Measurements from ENCODE around the gene METTL8.
"Not testable (repeated sequence)": the region's sequence is repeated elsewhere in the genome, so short reads cannot be mapped to it uniquely, and the experiment has no call there.

METTL8 gene

DNA sequence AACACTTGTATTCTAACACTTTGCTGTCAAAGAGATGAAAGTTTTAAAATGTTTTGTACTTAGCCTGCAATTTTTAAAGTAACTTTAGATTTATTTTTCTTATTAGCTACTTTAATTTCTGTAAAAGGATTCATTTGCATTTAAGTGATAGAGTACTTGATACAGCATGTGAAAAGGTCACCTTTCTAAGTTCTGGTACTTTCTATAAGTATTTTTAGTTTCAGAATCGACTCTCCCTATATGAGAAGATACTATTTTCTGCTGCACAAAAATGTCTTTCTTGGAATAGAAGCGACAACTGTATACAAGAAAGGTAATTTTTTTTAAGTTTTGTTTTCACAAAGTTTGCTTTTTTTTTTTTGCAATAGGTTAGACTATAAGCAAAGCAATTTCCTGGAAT, 72.9 kb downstream of the METTL8 start:
- H3K27me3 ChIP-seq (ENCODE audit: control insufficient read depth, insufficient read depth, low read length): no peaks in the 10 kb centered on the region
- no peaks in the 10 kb centered on the region for H3K4me1 ChIP-seq (ENCODE audit: control insufficient read depth, low read depth, low read length)
- no peaks in the 10 kb centered on the region for H3K36me3 ChIP-seq (ENCODE audit: control insufficient read depth, low read depth, low read length)
- H3K27ac ChIP-seq (ENCODE audit: low read length): no peak overlapping the region
- H3K4me3 ChIP-seq (ENCODE audit: low read length): no peak overlapping the region
- peaks cover 9% of the 10 kb centered on the region for H3K9me3 ChIP-seq (ENCODE audit: control insufficient read depth, low read depth, low read length)
- H3K9ac ChIP-seq (ENCODE audit: low read length): no peak overlapping the region

- not testable (repeated sequence) for H3K9ac ChIP-seq (ENCODE audit: low read length); H3K4me3 ChIP-seq (ENCODE audit: low read length); H3K36me3 ChIP-seq (ENCODE audit: control insufficient read depth, low read depth, low read length); H3K9me3 ChIP-seq (ENCODE audit: control insufficient read depth, low read depth, low read length); H3K27me3 ChIP-seq (ENCODE audit: control insufficient read depth, insufficient read depth, low read length); H3K4me1 ChIP-seq (ENCODE audit: control insufficient read depth, low read depth, low read length); H3K27ac ChIP-seq (ENCODE audit: low read length)
Observed at GRCh38 chr2:171353746-171354145, 80.0 kb downstream of the METTL8 start.

DNA sequence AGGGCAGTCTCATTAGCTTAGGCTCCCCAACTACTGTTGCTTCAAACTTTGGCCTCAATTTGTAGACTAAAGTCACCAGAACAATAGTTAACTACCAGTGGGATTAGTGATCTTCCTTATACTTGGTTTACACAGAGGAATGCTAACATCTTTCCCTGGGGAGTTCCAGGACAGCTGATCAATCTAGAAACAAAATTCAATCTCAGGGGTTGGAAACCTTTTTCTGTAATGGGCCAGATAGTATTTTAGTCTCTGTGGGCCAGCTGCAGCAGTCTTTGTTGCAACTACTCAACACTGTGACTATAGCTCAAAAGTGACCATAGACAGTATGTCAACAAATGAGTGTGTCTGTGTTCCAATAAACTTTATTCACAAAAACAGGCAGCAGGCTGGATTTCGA, 85.7 kb downstream of the METTL8 start:
- H3K9me3 ChIP-seq (ENCODE audit: control insufficient read depth, low read depth, low read length): no peaks in the 10 kb centered on the region
- H3K27ac ChIP-seq (ENCODE audit: low read length): no peak overlapping the region
- no peaks in the 10 kb centered on the region for H3K4me1 ChIP-seq (ENCODE audit: control insufficient read depth, low read depth, low read length)
- H3K9ac ChIP-seq (ENCODE audit: low read length): no peak overlapping the region
- H3K4me3 ChIP-seq (ENCODE audit: low read length): no peak overlapping the region
- no peaks in the 10 kb centered on the region for H3K27me3 ChIP-seq (ENCODE audit: control insufficient read depth, insufficient read depth, low read length)
- no peaks in the 10 kb centered on the region for H3K36me3 ChIP-seq (ENCODE audit: control insufficient read depth, low read depth, low read length)

DNA sequence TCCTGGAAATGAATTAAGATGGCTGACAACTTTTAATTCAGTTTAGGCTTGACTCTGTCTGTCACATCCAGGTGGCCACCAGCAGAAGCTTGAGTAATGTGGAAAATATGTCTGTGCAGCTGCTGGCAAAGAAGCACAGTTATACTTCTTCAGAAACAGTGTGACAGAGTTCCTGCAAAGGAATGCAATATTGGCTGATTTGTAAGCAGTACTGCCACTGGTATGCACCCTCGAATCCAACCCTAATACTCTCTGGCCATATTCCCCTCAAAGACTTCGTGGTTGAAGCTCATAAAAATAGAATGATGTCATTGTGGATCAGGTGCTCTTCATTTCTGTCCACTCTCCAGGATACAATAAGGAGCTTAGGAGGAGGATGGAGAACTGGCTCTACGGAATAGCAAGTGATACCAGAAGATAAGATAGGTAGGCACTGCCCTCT, 86.2 kb downstream of the METTL8 start:
- Histone ChIP-seq H3K36me3 (ENCODE audit: control insufficient read depth, low read depth, low read length) (no peaks in the 10 kb centered on the region), H3K27ac (ENCODE audit: low read length) (no peak overlapping the region), H3K9me3 (ENCODE audit: control insufficient read depth, low read depth, low read length) (no peaks in the 10 kb centered on the region), H3K9ac (ENCODE audit: low read length) (no peak overlapping the region), H3K4me1 (ENCODE audit: control insufficient read depth, low read depth, low read length) (no peaks in the 10 kb centered on the region), H3K4me3 (ENCODE audit: low read length) (no peak overlapping the region), H3K27me3 (ENCODE audit: control insufficient read depth, insufficient read depth, low read length) (no peaks in the 10 kb centered on the region)

DNA sequence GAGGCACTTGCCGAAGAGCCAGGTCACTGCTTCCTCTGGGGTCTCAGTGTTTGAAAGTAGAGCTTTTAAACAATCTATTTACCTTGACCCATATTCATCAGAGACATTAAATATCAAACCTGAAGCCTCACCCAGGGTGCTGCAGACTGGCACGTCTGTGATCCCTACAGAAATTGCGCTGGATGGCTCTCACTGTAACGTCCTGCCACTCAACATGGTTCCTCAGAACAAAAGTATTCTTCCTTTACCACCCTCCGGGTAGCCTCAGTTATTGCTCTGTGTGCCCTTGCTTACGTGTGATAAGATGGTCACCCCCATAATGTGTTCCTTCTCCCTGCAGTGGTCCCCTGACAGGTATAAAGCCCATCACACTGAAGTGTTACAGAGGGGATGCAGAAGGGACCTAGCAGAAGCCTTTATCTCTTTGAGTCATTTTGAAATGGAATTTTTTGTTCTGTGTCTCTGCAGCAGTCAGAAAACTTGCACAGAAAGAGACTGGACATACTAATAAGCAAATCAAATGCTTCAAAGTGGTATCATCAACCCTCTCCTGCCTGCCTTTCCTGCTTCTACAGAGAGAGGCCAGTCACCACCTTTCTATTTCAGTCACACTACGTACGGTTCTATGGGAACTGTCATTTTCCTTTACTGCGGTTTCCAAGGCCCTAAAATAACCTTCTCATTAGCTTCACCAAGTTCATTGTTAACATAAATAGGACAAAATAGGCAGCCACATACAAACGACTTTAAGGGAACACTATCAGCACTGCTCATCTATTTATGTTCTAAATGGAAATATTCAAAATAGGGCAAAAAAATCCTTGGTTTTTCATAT, 86.8 kb downstream of the METTL8 start:
- H3K27ac ChIP-seq (ENCODE audit: low read length): no peak overlapping the region

DNA sequence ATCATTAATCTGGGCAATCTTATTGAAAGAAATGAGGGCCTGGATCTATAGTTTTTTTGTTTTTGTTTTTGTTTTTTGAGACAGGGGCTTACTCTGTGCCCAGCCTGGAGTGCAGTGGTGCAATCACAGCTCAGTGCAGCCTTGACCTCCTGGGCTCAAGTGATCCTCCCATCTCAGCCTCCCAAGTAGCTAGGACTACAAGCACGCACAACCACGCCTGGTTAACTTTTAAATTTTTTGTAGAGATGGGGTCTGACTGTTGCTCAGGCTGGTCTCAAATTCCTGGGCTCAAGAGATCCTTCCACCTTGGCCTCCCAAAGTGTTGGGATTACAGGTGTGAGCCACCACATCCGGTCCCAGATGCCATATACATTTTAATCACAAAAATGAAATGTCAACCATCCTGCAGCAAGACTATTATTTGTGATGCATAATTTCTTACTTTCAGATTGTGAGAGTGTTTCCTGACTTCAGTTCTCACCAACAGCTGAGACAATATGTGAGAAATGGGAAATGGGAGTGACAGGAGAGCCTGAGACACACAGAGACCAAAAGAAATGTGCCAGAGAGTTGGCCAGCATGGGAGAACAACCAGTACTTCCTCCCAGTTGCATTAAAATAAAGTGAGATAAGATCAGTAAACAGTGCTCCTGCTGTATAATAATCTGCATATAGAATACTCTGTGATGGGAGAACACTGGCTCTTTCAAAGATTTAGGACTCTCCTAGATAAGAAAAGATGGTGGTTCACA, 87.6 kb downstream of the METTL8 start:
- Histone ChIP-seq H3K4me3 (ENCODE audit: low read length) (no peak overlapping the region), H3K27me3 (ENCODE audit: control insufficient read depth, insufficient read depth, low read length) (no peaks in the 10 kb centered on the region), H3K27ac (ENCODE audit: low read length) (no peak overlapping the region), H3K36me3 (ENCODE audit: control insufficient read depth, low read depth, low read length) (no peaks in the 10 kb centered on the region), H3K9me3 (ENCODE audit: control insufficient read depth, low read depth, low read length) (no peaks in the 10 kb centered on the region), H3K9ac (ENCODE audit: low read length) (no peak overlapping the region), H3K4me1 (ENCODE audit: control insufficient read depth, low read depth, low read length) (no peaks in the 10 kb centered on the region)

More for the DNA sequence above, 86.8 kb downstream of the METTL8 start:
- Histone ChIP-seq H3K9me3 (ENCODE audit: control insufficient read depth, low read depth, low read length) (no peaks in the 10 kb centered on the region), H3K36me3 (ENCODE audit: control insufficient read depth, low read depth, low read length) (no peaks in the 10 kb centered on the region), H3K9ac (ENCODE audit: low read length) (no peak overlapping the region), H3K4me1 (ENCODE audit: control insufficient read depth, low read depth, low read length) (no peaks in the 10 kb centered on the region), H3K4me3 (ENCODE audit: low read length) (no peak overlapping the region), H3K27me3 (ENCODE audit: control insufficient read depth, insufficient read depth, low read length) (no peaks in the 10 kb centered on the region)

DNA sequence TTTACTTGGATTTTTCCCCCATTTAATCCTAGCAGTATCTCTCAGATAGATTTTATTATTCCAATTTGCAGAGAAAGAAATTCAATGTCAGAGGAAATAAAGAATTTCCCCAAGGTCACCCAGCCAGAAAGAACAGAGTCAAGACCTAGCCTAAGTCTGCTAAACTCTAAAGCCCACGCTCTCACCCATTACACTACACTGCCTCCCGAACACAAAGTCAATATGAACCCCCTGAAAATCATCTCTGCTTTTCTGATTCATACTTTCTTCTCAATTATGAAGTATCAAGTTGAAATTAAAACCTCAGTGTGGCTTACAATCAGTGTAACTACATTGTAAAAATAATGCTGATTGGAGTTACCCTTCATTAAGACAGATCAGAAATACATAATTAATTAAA, 89.6 kb downstream of the METTL8 start:
- Histone ChIP-seq H3K9me3 (ENCODE audit: control insufficient read depth, low read depth, low read length) (no peaks in the 10 kb centered on the region), H3K4me1 (ENCODE audit: control insufficient read depth, low read depth, low read length) (peaks cover under 1% of the 10 kb centered on the region), H3K4me3 (ENCODE audit: low read length) (no peak overlapping the region), H3K36me3 (ENCODE audit: control insufficient read depth, low read depth, low read length) (no peaks in the 10 kb centered on the region), H3K9ac (ENCODE audit: low read length) (no peak overlapping the region), H3K27me3 (ENCODE audit: control insufficient read depth, insufficient read depth, low read length) (no peaks in the 10 kb centered on the region), H3K27ac (ENCODE audit: low read length) (no peak overlapping the region)

DNA sequence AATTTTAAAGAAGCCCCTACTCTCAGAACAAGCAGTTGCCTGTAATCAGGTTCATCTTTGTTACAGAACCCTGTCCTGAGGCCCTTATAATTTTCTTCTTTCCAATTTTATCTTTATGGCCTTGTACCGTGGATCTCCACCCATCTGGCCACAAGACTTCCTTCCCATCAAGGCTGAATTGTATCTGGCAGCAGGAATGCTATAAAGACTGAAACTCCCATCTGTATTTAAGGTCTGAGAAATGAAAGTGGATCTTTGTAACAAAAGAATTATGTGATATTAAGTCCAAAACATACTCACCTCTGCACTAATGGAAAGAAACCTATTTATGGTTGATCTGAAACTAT, 91.8 kb downstream of the METTL8 start:
- H3K4me1 ChIP-seq (ENCODE audit: control insufficient read depth, low read depth, low read length): peaks cover 3% of the 10 kb centered on the region
- no peak overlapping the region for H3K9ac ChIP-seq (ENCODE audit: low read length)
- H3K36me3 ChIP-seq (ENCODE audit: control insufficient read depth, low read depth, low read length): no peaks in the 10 kb centered on the region
- no peaks in the 10 kb centered on the region for H3K27me3 ChIP-seq (ENCODE audit: control insufficient read depth, insufficient read depth, low read length)
- no peak overlapping the region for H3K27ac ChIP-seq (ENCODE audit: low read length)
- no peaks in the 10 kb centered on the region for H3K9me3 ChIP-seq (ENCODE audit: control insufficient read depth, low read depth, low read length)
- no peak overlapping the region for H3K4me3 ChIP-seq (ENCODE audit: low read length)

DNA sequence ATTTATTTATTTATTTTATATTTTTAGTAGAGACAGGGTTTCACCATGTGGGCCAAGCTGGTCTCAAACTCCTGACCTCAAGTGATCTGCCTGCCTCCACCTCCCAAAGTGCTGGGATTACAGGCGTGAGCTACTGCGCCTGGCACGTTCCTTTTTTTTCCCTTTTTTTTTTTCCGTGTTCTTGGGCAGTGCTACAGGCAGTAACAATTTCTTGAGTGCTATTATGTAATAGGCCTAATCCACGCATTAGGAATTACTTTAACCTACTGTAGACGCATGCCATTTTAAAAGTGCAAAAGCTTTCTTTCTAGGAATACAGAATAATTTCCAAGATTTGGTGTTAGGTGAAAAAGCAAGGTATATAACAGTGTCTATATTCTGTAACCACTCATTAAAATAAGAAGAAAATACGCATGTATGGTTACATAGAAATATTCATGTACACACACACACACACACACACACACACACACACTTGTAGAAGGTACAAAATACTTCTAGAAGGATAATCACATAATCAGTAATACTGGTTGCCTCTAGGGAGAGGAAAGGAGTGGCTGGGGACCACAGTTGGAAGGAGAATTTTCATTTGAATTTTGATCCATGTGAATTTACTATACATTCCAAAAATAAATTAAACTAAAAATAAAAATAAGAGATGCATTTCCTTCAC, 92.3 kb downstream of the METTL8 start:
- no peaks in the 10 kb centered on the region for H3K27me3 ChIP-seq (ENCODE audit: control insufficient read depth, insufficient read depth, low read length)
- no peak overlapping the region for H3K27ac ChIP-seq (ENCODE audit: low read length)
- H3K4me1 ChIP-seq (ENCODE audit: control insufficient read depth, low read depth, low read length): peaks cover 3% of the 10 kb centered on the region
- no peaks in the 10 kb centered on the region for H3K36me3 ChIP-seq (ENCODE audit: control insufficient read depth, low read depth, low read length)
- H3K4me3 ChIP-seq (ENCODE audit: low read length): no peak overlapping the region
- H3K9me3 ChIP-seq (ENCODE audit: control insufficient read depth, low read depth, low read length): no peaks in the 10 kb centered on the region
- no peak overlapping the region for H3K9ac ChIP-seq (ENCODE audit: low read length)

DNA sequence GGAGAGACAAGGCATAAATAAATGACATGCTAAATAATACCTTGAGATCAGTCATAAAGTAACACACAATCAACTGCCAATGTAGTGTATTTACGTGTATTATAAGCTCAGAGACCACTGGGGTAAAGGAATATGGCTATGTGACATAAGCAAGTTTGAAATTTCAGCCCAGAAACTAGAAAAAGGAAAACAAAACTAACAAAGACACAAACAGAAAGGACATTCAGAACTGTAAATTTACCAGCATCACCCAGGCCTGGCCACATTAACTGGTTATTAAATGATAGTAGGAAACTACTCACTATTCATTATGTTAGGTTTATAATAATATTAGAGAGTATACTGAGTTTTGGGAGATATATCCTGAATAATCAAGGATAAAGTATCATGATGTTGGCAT, 98.8 kb downstream of the METTL8 start:
- H3K4me1 ChIP-seq (ENCODE audit: control insufficient read depth, low read depth, low read length): peaks cover 3% of the 10 kb centered on the region
- H3K27me3 ChIP-seq (ENCODE audit: control insufficient read depth, insufficient read depth, low read length): no peaks in the 10 kb centered on the region
- H3K4me3 ChIP-seq (ENCODE audit: low read length): no peak overlapping the region
- no peak overlapping the region for H3K27ac ChIP-seq (ENCODE audit: low read length)
- no peaks in the 10 kb centered on the region for H3K36me3 ChIP-seq (ENCODE audit: control insufficient read depth, low read depth, low read length)
- H3K9me3 ChIP-seq (ENCODE audit: control insufficient read depth, low read depth, low read length): no peaks in the 10 kb centered on the region
- no peak overlapping the region for H3K9ac ChIP-seq (ENCODE audit: low read length)

DNA sequence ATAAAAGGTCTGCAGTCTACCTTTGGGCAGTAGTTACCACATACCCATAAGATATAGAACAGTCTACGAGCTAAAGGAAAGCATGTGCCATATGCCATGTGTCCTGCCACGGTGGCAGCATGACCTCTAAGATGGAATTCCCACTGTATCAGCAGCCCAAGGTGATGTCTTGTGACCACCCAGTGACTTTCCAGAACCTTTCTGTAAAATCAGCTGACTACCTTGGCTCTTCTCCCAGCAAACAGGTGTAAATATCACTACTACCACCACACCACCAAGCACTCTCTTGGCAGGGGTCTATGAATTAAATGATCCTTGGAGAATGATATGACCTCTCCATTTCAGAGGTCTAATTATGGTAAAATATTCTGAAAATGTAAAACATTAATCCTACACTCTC, 99.6 kb downstream of the METTL8 start:
- Histone ChIP-seq H3K4me1 (ENCODE audit: control insufficient read depth, low read depth, low read length) (peaks cover 2% of the 10 kb centered on the region), H3K27me3 (ENCODE audit: control insufficient read depth, insufficient read depth, low read length) (no peaks in the 10 kb centered on the region), H3K9me3 (ENCODE audit: control insufficient read depth, low read depth, low read length) (no peaks in the 10 kb centered on the region), H3K4me3 (ENCODE audit: low read length) (no peak overlapping the region), H3K27ac (ENCODE audit: low read length) (no peak overlapping the region), H3K36me3 (ENCODE audit: control insufficient read depth, low read depth, low read length) (no peaks in the 10 kb centered on the region), H3K9ac (ENCODE audit: low read length) (no peak overlapping the region)
